SU-DHL-6 (cell line): ENCODE results near the gene CHMP4B.

Experiments used
- CTCF ChIP-seq: fragments of 200-600 bp; sonication (generic); IDR thresholded peaks from one replicate; pipeline ENCODE4 v1.5.1; 2017; ENCODE audit warnings: antibody characterized with exemption, mild to moderate bottlenecking, low read length, moderate library complexity; ENCODE audit not compliant: insufficient read depth, poor library complexity, severe bottlenecking
- EZH2phosphoT487 ChIP-seq: fragments of 200-600 bp; sonication (generic), shearing (Covaris generic); conservative IDR thresholded peaks from 2 replicates; pipeline ENCODE4 v1.6.1; 2018; ENCODE audit warnings: mild to moderate bottlenecking, antibody characterized with exemption, low read length, moderate library complexity, mixed read lengths

DNA sequence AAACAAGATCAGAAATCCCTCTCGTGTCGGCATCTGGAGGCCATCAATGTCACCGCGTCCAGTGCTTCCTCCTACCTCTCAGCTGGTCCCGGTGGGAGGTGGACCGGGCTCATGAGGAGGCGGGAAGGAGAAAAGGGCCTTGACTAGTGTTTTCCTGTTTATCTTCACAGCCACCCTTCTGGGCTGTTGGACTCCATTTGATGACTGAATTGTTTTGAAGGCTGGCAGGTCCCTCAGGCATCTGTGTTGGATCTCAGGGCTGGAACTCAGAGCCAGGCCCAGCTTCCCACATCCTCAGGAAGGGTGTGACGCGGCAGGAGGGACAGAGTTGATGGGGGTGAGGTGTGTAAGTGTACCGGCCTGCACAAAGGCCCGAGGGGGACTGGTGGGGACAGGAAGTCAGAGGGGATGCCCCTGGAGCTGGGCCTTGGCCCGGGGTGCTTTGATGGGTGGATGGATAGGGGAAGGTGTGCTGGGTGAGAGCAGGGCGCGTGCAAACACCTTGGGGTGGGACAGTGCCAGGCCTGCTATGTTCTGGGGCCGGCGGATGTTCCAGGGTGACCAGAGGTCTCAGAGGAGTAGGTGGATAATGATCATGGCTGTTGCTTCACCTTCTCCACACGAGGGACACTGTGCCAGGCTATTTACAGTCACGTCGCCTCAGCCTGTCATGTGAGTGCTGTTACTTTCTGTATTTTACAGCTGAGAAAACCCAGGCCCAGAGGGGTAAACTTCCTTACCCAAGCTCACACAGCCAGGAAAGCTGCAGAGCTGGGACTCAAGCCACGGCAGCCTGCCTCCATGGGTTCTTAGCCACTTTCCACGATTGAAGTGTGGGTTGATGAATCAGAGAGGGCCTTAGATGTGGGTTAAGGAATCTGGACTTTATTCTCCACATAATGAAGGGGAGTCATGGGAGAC, 17.9 kb upstream of the CHMP4B start:
- TF ChIP-seq CTCF = no peak
- TF ChIP-seq EZH2phosphoT487 = no peak
